Dedifferentiated amniotic fluid mesenchymal stem cell (primary cell): ENCODE results near the gene TBRG4.
A peak's percentile ranks its signal among the peaks of the same experiment; 100 is the strongest.

Source experiments
- DNase-seq: peaks from one replicate; pipeline ENCODE4 v3.0.0-alpha.2; 2016; ENCODE audit errors: extremely low spot score

The TBRG4 gene

GRCh38 chr7:45089341-45089891 is 22.1 kb downstream of the TBRG4 start:
- DNase-seq, result peak; percentile 19

DNA sequence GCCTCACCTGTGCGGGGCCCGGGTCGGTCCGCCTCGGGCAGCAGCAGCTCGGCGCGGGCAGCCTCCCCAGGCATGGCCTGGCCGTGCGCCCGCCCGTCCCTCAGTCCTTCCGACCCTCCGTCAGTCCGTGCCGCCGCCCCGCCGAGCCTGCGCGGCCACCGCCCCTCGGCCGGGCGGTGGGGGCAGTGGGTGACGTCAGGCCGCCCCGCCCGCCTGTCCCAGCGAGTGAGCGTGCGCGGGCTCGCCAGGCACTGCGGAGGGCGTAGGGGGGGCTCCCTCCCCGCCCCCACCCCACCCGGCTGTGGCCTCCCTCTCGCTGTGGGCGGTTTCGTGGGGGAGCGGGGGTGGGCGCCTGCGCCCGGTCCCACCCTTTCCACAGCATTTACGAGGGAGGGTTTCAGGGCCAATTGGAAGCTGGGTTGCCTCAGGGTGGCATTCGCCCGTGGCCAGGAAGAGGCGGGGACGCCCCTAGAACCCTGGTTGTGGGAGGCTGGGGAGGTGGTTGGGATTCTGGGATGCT is 22.6 kb downstream of the TBRG4 start, which contains the start of gene NACAD:
TSS of gene NACAD (minus strand) at position 149 of the 520 bp plus-strand sequence. CDS start at position 74, 75 bp downstream.
- peak; percentile 21 for DNase-seq

- no peak for DNase-seq
Observed at GRCh38 chr7:45088146-45088701, 23.3 kb downstream of the TBRG4 start.

- no peak for DNase-seq
Observed at GRCh38 chr7:45087301-45088145, 24.0 kb downstream of the TBRG4 start.

DNA sequence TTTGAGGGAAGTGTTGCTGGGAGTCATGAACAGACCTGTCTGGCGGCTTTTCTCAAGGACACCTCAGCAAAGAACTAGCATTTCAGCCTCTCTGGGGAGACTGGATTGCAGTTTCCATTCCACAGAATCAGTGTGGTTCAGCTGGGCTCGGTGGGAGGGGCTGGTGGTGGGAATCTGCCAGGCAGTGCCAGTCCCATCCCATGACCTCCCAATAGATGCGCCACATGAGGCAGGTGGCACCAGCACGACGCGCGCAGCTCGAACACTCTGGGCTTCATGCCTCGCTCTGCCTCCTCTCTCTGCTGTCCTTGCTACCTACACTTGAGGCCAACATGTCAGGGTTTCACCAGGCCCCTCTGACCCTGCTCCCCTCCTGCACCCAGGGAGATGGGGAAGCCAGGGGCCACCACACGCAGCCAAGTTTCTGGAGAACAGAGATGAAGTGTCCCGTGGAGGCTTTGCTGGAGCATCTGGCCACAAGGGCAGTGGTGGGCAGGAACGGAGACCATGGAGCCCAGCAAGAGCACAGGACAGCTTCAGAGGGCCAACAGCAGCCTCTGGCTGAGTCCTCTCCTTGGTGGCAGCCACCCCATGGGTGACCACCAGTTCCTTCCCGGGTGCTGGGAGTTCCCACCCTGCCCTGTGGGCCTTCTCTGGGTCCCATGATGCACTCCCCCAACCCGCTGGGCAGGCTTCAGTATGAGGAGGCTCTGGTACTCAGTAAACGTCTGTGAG is 25.0 kb downstream of the TBRG4 start:
- DNase-seq, result no peak

DNA sequence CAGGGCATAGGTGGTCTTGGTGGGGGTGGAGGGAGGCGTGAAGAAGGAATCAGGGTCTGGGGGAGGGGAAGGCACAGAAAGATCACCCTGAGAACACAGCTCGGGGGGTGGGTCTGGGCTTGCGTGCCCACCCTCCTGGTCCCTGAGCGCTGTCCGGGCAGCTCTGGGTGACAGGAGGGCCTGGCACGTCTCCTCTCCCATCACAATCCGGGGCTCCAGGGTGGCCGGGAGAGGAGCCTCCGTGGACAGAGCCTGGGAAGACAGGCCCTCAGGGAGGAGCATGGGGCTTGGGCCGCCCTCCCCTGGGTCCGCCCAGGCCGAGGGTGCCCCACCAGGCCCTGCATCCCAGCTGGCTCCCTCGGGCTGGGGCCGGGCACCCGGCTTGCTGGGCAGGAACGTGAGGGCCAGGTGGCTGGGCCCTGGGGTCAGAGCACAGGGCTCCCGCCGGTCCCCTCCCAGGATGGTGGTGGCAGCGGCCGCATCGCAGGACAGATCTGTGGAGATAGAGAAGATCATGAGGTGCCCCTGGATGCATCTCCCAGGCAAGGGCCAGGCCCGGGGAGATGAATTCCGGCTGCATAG is 25.8 kb downstream of the TBRG4 start:
- no peak for DNase-seq

GRCh38 chr7:45084901-45085618 is 26.4 kb downstream of the TBRG4 start:
- DNase-seq, result no peak

GRCh38 chr7:45084336-45084735 is 27.2 kb downstream of the TBRG4 start:
- DNase-seq, result no peak

- DNase-seq, result no peak
Observed at GRCh38 chr7:45082831-45083331, 28.6 kb downstream of the TBRG4 start.

GRCh38 chr7:45082031-45082830 is 29.3 kb downstream of the TBRG4 start:
- DNase-seq, result no peak

GRCh38 chr7:45081670-45081974 is 29.9 kb downstream of the TBRG4 start:
- DNase-seq, result no peak

DNA sequence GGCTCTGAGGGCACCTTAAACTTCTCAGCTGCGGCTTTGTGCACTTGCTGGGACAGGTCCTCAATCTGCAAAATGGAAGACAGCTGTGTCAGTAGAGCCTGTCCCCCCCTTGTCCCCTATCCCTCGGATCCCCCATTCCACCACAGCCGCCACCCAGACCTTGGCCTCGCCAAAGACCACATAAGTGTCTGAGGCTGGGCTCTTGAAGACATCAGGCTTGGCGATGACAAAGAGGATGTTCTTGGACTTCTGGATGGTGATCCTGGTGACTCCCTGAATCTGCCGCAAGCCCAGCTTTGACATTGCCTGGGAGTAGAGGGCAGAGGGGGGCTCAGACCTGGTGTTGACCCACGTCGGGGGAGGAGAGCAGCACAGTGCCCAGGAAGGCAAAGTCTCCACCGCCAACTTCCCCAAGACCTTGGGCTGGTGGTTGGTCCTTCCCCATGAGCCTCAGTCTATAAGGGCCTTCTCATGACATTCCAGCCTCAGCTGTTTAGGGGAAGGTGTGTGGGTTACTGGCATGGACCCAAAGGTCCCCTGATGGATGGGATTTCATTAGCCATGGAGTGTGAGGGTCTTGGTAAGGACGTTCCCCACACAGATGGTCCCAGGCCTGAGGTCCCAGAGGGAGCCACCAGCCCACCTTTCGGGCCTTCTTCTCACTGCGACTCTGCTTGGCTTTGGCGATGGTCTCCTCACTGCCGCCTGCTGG is 30.4 kb downstream of the TBRG4 start:
- DNase-seq, result no peak

DNA sequence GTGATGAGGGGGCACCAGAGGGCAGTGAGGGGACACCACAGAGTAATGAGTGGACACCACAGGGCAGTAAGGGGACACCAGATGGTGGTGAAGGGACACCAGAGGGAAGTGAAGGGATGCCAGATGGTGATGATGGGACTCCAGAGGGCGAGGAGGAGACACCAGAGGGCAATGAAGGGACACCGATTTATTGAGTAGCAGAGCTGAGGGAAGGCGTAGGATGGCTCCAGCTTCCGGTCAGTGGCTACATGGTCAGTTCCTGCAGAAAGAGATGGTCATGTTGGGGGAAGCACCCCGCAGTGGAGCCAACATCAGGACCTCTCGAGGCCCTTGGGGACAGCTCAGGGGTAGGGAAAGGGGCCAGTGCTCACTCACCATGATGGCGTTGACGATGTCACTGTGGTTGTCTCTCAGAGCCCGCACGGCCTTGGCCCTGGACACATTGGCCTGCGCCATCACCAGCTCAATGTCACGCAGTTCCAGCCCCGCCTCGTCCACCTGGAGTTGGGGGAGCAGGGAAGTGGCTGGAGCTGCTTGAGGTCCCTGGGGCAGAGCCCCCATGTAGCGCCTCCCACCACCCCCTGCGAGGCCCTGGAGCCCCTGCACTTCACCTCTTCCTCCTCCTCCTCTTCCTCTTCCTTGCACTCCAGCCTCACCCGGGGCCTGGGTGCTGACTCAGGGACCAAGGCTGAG is 31.1 kb downstream of the TBRG4 start:
- DNase-seq, result no peak

GRCh38 chr7:45078125-45078681 is 33.3 kb downstream of the TBRG4 start:
- no peak for DNase-seq

DNA sequence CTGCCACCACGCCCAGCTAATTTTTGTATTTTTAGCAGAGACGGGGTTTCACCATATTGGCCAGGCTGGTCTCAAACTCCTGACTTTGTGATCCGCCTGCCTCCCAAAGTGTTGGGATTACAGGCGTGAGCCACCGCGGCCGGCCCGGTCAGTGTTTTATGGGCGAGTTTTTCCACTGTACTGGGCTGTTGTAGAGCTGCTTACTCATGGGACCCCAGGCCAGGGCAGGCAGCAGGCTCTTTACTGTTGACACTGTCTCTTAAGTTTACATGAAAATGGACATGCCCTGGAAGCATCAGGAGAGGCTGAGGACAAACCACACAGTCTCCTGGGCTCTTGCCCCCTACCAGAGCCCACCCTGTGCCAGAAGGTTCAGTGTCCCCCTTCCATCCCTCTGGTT is 33.9 kb downstream of the TBRG4 start:
- no peak for DNase-seq

DNA sequence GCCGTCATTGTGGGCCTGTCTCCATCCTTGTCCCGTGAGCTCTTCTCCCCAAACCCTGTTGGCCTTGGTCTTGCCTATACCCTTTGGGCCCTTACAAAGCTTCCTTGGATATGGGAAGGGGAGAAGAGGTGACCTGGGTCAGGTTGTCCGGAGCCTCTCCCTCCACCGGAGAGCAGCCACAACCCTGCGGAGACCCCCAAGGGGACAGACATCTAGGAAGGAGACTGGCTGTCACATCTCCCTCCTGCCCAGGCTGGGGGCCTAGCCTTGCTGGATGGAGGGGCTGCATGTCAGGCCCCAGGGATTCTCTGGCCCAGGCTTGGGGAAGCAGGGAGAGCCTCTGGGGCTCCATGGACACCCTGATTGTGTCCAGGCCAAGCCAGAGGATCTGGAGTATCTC is 34.6 kb downstream of the TBRG4 start:
- DNase-seq, result no peak

- no peak for DNase-seq
Observed at GRCh38 chr7:45075871-45076796, 35.4 kb downstream of the TBRG4 start.

GRCh38 chr7:45075355-45075644 is 36.2 kb downstream of the TBRG4 start:
- no peak for DNase-seq
